NCI-H128 (cell line): ENCODE results near the gene KCNAB2.

Source experiments
- DNase-seq: peaks from one replicate; lab custom pipeline; 2025; ENCODE audit not compliant: unreplicated experiment; lab: John Stamatoyannopoulos, UW

KCNAB2 gene

GRCh38 chr1:6125366-6125765, 79.7 kb downstream of the KCNAB2 start:
- no peak for DNase-seq

GRCh38 chr1:6126028-6126427, 80.3 kb downstream of the KCNAB2 start:
- DNase-seq: no peak

GRCh38 chr1:6126521-6127067, 80.9 kb downstream of the KCNAB2 start:
- no peak for DNase-seq

- peak; percentile 5 for DNase-seq
These were observed 82.0 kb downstream of the KCNAB2 start for GRCh38 chr1:6127587-6128163.

GRCh38 chr1:6128276-6129081, 82.8 kb downstream of the KCNAB2 start:
- DNase-seq: no peak

GRCh38 chr1:6129313-6129712, 83.6 kb downstream of the KCNAB2 start:
- no peak for DNase-seq

GRCh38 chr1:6130036-6130435, 84.3 kb downstream of the KCNAB2 start:
- DNase-seq: no peak

- no peak for DNase-seq
These were observed 84.9 kb downstream of the KCNAB2 start for GRCh38 chr1:6130596-6130995.

- no peak for DNase-seq
These were observed 85.9 kb downstream of the KCNAB2 start for GRCh38 chr1:6131561-6131960.

GRCh38 chr1:6133146-6133895, 87.6 kb downstream of the KCNAB2 start:
- DNase-seq: no peak

- DNase-seq: no peak
These were observed 88.5 kb downstream of the KCNAB2 start for GRCh38 chr1:6134206-6134605.

GRCh38 chr1:6134741-6135510, 89.2 kb downstream of the KCNAB2 start:
- DNase-seq: no peak

GRCh38 chr1:6136516-6137220, 91.0 kb downstream of the KCNAB2 start:
- no peak for DNase-seq

GRCh38 chr1:6137758-6138157, 92.1 kb downstream of the KCNAB2 start:
- DNase-seq: no peak

GRCh38 chr1:6140413-6140812, 94.7 kb downstream of the KCNAB2 start:
- DNase-seq: no peak

- no peak for DNase-seq
These were observed 95.9 kb downstream of the KCNAB2 start for GRCh38 chr1:6141592-6141991.

- no peak for DNase-seq
These were observed 96.4 kb downstream of the KCNAB2 start for GRCh38 chr1:6142036-6142621.

- DNase-seq: no peak
These were observed 97.0 kb downstream of the KCNAB2 start for GRCh38 chr1:6142734-6143133.

GRCh38 chr1:6143395-6143794, 97.7 kb downstream of the KCNAB2 start:
- DNase-seq: no peak

GRCh38 chr1:6144175-6144574, 98.5 kb downstream of the KCNAB2 start:
- no peak for DNase-seq
